H9 (cell line): Measurements from ENCODE around the gene FN3KRP. TPM values are rescaled to one million over a fixed set of nuclear protein-coding genes. Genes with fewer than 3 reads are reported as not detected.

ENCODE experiments used
- DNase-seq: peaks from one replicate; pipeline ENCODE4 v3.0.0-alpha.2; 2017
- H2AFZ ChIP-seq: one replicate; pipeline ENCODE4 v1.6.1; 2013; ENCODE audit warnings: mild to moderate bottlenecking, low read length, control low read depth, moderate library complexity
- H2AK5ac ChIP-seq: 2 replicates; pipeline ENCODE4 v1.6.1; 2013; ENCODE audit warnings: low read length, control low read depth, mixed read lengths; ENCODE audit not compliant: insufficient read length
- H2BK120ac ChIP-seq: one replicate; pipeline ENCODE4 v1.6.1; 2013; ENCODE audit warnings: low read depth, mild to moderate bottlenecking, low read length, control low read depth, inconsistent platforms; ENCODE audit not compliant: poor library complexity, severe bottlenecking
- H2BK12ac ChIP-seq: 2 replicates; pipeline ENCODE4 v1.6.1; 2013; ENCODE audit warnings: low read length, control low read depth, mixed read lengths, low read depth; ENCODE audit not compliant: insufficient read length
- H2BK15ac ChIP-seq: 2 replicates; pipeline ENCODE4 v1.6.1; 2013; ENCODE audit warnings: low read depth, low read length, control low read depth
- H2BK20ac ChIP-seq: one replicate; pipeline ENCODE4 v1.6.1; 2013; ENCODE audit warnings: low read depth, mild to moderate bottlenecking, low read length, control low read depth, inconsistent platforms; ENCODE audit not compliant: poor library complexity, severe bottlenecking
- H2BK5ac ChIP-seq: 2 replicates; pipeline ENCODE4 v1.6.1; 2013; ENCODE audit warnings: low read length, control low read depth, mixed read lengths; ENCODE audit not compliant: insufficient read length
- H3K14ac ChIP-seq: 2 replicates; pipeline ENCODE4 v1.6.1; 2013; ENCODE audit warnings: low read length, control low read depth; ENCODE audit not compliant: insufficient read depth
- H3K18ac ChIP-seq: 2 replicates; pipeline ENCODE4 v1.6.1; 2013; ENCODE audit warnings: low read depth, mild to moderate bottlenecking, mixed read lengths, low read length, control low read depth; ENCODE audit not compliant: insufficient read length
- H3K23ac ChIP-seq: 2 replicates; pipeline ENCODE4 v1.6.1; 2013; ENCODE audit warnings: low read length, control low read depth, mixed read lengths, low read depth; ENCODE audit not compliant: insufficient read length
- H3K23me2 ChIP-seq: 2 replicates; pipeline ENCODE4 v1.6.1; 2013; ENCODE audit warnings: low read depth, mild to moderate bottlenecking, mixed read lengths, low read length, control low read depth; ENCODE audit not compliant: insufficient read length, poor library complexity, severe bottlenecking
- H3K27ac ChIP-seq: 2 replicates; pipeline ENCODE4 v1.5.1; 2013; ENCODE audit warnings: low read length, control low read depth, mixed read lengths, low read depth; ENCODE audit not compliant: insufficient read length
- H3K27me3 ChIP-seq: 2 replicates; pipeline ENCODE4 v1.6.1; 2013; ENCODE audit warnings: low read length, control low read depth, inconsistent platforms; ENCODE audit not compliant: insufficient read depth
- H3K4ac ChIP-seq: 2 replicates; pipeline ENCODE4 v1.6.1; 2013; ENCODE audit warnings: low read depth, mild to moderate bottlenecking, control low read depth, inconsistent platforms, low read length, moderate library complexity
- H3K4me1 ChIP-seq: 2 replicates; pipeline ENCODE4 v1.6.1; 2013; ENCODE audit warnings: low read length, control low read depth, inconsistent platforms; ENCODE audit not compliant: insufficient read depth
- H3K4me2 ChIP-seq: 2 replicates; pipeline ENCODE4 v1.6.1; 2013; ENCODE audit warnings: low read length, control low read depth, mixed read lengths; ENCODE audit not compliant: insufficient read length, insufficient read depth
- H3K56ac ChIP-seq: 2 replicates; pipeline ENCODE4 v1.6.1; 2013; ENCODE audit warnings: low read depth, mild to moderate bottlenecking, mixed read lengths, low read length, control low read depth; ENCODE audit not compliant: insufficient read length
- H3K79me1 ChIP-seq: 2 replicates; pipeline ENCODE4 v1.6.1; 2013; ENCODE audit warnings: low read depth, mild to moderate bottlenecking, moderate library complexity, low read length, control low read depth, inconsistent platforms; ENCODE audit not compliant: insufficient read depth, poor library complexity, severe bottlenecking
- H3K79me2 ChIP-seq: 2 replicates; pipeline ENCODE4 v1.6.1; 2013; ENCODE audit warnings: low read length, control low read depth, inconsistent platforms; ENCODE audit not compliant: insufficient read depth
- H3K9ac ChIP-seq: 2 replicates; pipeline ENCODE4 v1.6.1; 2013; ENCODE audit warnings: low read length, control low read depth, mixed read lengths; ENCODE audit not compliant: insufficient read length; ENCODE audit errors: extremely low read depth
- H3K9me3 ChIP-seq: one replicate; pipeline ENCODE4 v1.6.1; 2013; ENCODE audit warnings: low read depth, low read length, inconsistent platforms; ENCODE audit not compliant: control insufficient read depth
- H3T11ph ChIP-seq: one replicate; pipeline ENCODE4 v1.6.1; 2013; ENCODE audit warnings: mild to moderate bottlenecking, low read length, control low read depth, inconsistent platforms
- H4K20me1 ChIP-seq: one replicate; pipeline ENCODE4 v1.6.1; 2013; ENCODE audit not compliant: control insufficient read depth, insufficient read length, insufficient read depth
- H4K5ac ChIP-seq: 2 replicates; pipeline ENCODE4 v1.6.1; 2013; ENCODE audit warnings: low read depth, mild to moderate bottlenecking, mixed read lengths, low read length, control low read depth; ENCODE audit not compliant: insufficient read length
- H4K8ac ChIP-seq: replicated peaks from 2 replicates; pipeline ENCODE4 v1.6.1; 2013; ENCODE audit warnings: low read length, control low read depth, mixed read lengths, low read depth; ENCODE audit not compliant: insufficient read length
- H4K91ac ChIP-seq: 2 replicates; pipeline ENCODE4 v1.6.1; 2013; ENCODE audit warnings: low read depth, mild to moderate bottlenecking, moderate library complexity, mixed read lengths, low read length, control low read depth; ENCODE audit not compliant: insufficient read length
- H3K27ac Mint-ChIP-seq, 3 experiments: 2 replicates in 2 of 3; 3 replicates in 1 of 3; pipeline ENCODE4 v1.8.0; 2020 to 2021; ENCODE audit warnings: mixed read lengths in 3 of 3, mild to moderate bottlenecking in 1 of 3, moderate library complexity in 1 of 3
- H3K27me3 Mint-ChIP-seq: 2 replicates; pipeline ENCODE4 v1.8.0; 2021; ENCODE audit warnings: low read depth, mild to moderate bottlenecking, moderate library complexity, mixed read lengths
- H3K36me3 Mint-ChIP-seq, 3 experiments: 2 replicates in 2 of 3; 3 replicates in 1 of 3; pipeline ENCODE4 v1.8.0; 2020 to 2021; ENCODE audit warnings: low read depth in 3 of 3, mixed read lengths in 3 of 3; ENCODE audit not compliant: insufficient read depth in 1 of 3
- H3K4me1 Mint-ChIP-seq, 2 experiments: 2 replicates each; pipeline ENCODE4 v1.8.0; 2020; ENCODE audit warnings: mixed read lengths in 2 of 2
- H3K4me3 Mint-ChIP-seq, 2 experiments: 2 replicates in 1 of 2; 3 replicates in 1 of 2; pipeline ENCODE4 v1.8.0; 2020 to 2021; ENCODE audit warnings: mild to moderate bottlenecking in 2 of 2, mixed read lengths in 2 of 2, moderate library complexity in 1 of 2
- H3K9me3 Mint-ChIP-seq, 2 experiments: 2 replicates in 1 of 2; 3 replicates in 1 of 2; pipeline ENCODE4 v1.8.0; 2020; ENCODE audit warnings: mild to moderate bottlenecking in 2 of 2, mixed read lengths in 2 of 2, moderate library complexity in 1 of 2
- WGBS: extraction: QIAGEN DNeasy Blood & Tissue Kit; methylation state at CpG from one replicate; pipeline ENCODE4 v1.1.7; 2013; ENCODE audit warnings: missing lambda C conversion rate, low lambda C conversion rate, mixed read lengths; ENCODE audit not compliant: insufficient read length; ENCODE audit errors: extremely low coverage; 5-methylcytosine and 5-hydroxymethylcytosine counted together
- total RNA-seq: library from RNA; stranded (reverse); gene quantifications from 2 replicates; pipeline ENCODE4 v1.2.1, GENCODE V29; 2021
- TF ChIP-seq, protein P1 (sequence below): fragments of 200-600 bp; sonication (generic); conservative IDR thresholded peaks from 3 replicates; pipeline ENCODE4 v1.8.0; 2021; ENCODE audit warnings: antibody characterized with exemption, mild to moderate bottlenecking

Gene FN3KRP
- total RNA-seq, 1 experiment from 2014 or later: 32.9 TPM

- H3K23ac ChIP-seq: no peak overlapping the region
- H3T11ph ChIP-seq: no peak overlapping the region
- no peak overlapping the region for H2BK5ac ChIP-seq
- H3K27me3 ChIP-seq: peaks cover 15% of the 10 kb centered on the region; the same call in 1 of the 2 replicates
- no peaks in the 10 kb centered on the region for H3K4me1 ChIP-seq
- no peak overlapping the region for H3K4me2 ChIP-seq
- no peak overlapping the region for H3K27ac Mint-ChIP-seq
- no peak overlapping the region for H3K56ac ChIP-seq
- H2BK12ac ChIP-seq: no peak overlapping the region
- no peak overlapping the region for H3K4ac ChIP-seq
- no peak overlapping the region for H2AK5ac ChIP-seq
- no peak overlapping the region for H3K18ac ChIP-seq
- H3K36me3 Mint-ChIP-seq: peaks cover 0 to 8% (median 7%) of the 10 kb centered on the region in 3 experiments; a peak in 5 of 7 replicates
- TF ChIP-seq, protein P1, sequence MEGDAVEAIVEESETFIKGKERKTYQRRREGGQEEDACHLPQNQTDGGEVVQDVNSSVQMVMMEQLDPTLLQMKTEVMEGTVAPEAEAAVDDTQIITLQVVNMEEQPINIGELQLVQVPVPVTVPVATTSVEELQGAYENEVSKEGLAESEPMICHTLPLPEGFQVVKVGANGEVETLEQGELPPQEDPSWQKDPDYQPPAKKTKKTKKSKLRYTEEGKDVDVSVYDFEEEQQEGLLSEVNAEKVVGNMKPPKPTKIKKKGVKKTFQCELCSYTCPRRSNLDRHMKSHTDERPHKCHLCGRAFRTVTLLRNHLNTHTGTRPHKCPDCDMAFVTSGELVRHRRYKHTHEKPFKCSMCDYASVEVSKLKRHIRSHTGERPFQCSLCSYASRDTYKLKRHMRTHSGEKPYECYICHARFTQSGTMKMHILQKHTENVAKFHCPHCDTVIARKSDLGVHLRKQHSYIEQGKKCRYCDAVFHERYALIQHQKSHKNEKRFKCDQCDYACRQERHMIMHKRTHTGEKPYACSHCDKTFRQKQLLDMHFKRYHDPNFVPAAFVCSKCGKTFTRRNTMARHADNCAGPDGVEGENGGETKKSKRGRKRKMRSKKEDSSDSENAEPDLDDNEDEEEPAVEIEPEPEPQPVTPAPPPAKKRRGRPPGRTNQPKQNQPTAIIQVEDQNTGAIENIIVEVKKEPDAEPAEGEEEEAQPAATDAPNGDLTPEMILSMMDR: no peak
- no peaks in the 10 kb centered on the region for H3K9me3 ChIP-seq
- H3K14ac ChIP-seq: no peak overlapping the region
- peaks cover 13% of the 10 kb centered on the region in 2 experiments; a peak in 4 of 5 replicates for H3K9me3 Mint-ChIP-seq
- H3K23me2 ChIP-seq: peaks cover 7% of the 10 kb centered on the region
- H3K79me2 ChIP-seq: no peaks in the 10 kb centered on the region
- H2BK15ac ChIP-seq: no peak overlapping the region
- no peak overlapping the region for H4K8ac ChIP-seq
- H3K27ac ChIP-seq: no peak overlapping the region
- H3K4me3 Mint-ChIP-seq: no peak overlapping the region
- H2BK20ac ChIP-seq: no peak overlapping the region
- no CpG with 5 or more reads among the region's 2 CpGs for WGBS
- H4K5ac ChIP-seq: no peak overlapping the region
- H2AFZ ChIP-seq: no peak overlapping the region
- H4K91ac ChIP-seq: no peak overlapping the region
- H3K79me1 ChIP-seq: no peaks in the 10 kb centered on the region
- no peaks in the 10 kb centered on the region for H4K20me1 ChIP-seq
- no peak overlapping the region for H2BK120ac ChIP-seq
- H3K4me1 Mint-ChIP-seq: peaks cover 2 to 9% of the 10 kb centered on the region in 2 experiments; a peak in 2 of 4 replicates
- no peak overlapping the region for H3K9ac ChIP-seq
- DNase-seq: no peak
- peaks cover 44% of the 10 kb centered on the region for H3K27me3 Mint-ChIP-seq
These were observed 21.9 kb upstream of the FN3KRP start for GRCh38 chr17:82694647-82695046.
